Measurements from ENCODE around the gene ADAM19. TPM values are rescaled to one million over a fixed set of nuclear protein-coding genes. Genes with fewer than 3 reads are reported as not detected.

ADAM19 gene
- total and polyA plus RNA-seq, 2 of the 4 experiments (the other 2 are of a cell fraction): 35.5 to 49.2 TPM

GRCh38 chr5:157492886-157493285 lies 82.7 kb downstream of the ADAM19 start:
- no peak overlapping the region for H3K9ac ChIP-seq (ENCODE audit: low read depth, low read length)
- H3K27me3 ChIP-seq (ENCODE audit: control insufficient read depth, insufficient read depth, low read length): no peaks in the 10 kb centered on the region
- H2BK120ac ChIP-seq (ENCODE audit: low read depth, low read length): no peak overlapping the region
- peaks cover 49% of the 10 kb centered on the region for H3K36me3 ChIP-seq (ENCODE audit: control insufficient read depth, insufficient read depth, low read length)
- H3K4ac ChIP-seq (ENCODE audit: low read depth, low read length): no peak overlapping the region
- no peak overlapping the region for H3K4me2 ChIP-seq (ENCODE audit: low read depth, low read length)
- no peak overlapping the region for H2AFZ ChIP-seq (replicated peaks; ENCODE audit: low read length, poor library complexity)
- no peak overlapping the region for H2AK5ac ChIP-seq (ENCODE audit: low read depth, low read length)
- ChIA-PET POLR2A (ENCODE audit: unreplicated experiment) (no interaction called here), CTCF (interaction anchor here (0.5 kb wide), 1 partner anchor 1460 kb away, joined by 3 read pairs; no protein-coding TSS in a partner anchor)
- H4K8ac ChIP-seq (ENCODE audit: low read depth in 2 of 2, low read length in 2 of 2): no peak overlapping the region
- no peaks in the 10 kb centered on the region for H3K4me1 ChIP-seq (ENCODE audit: control insufficient read depth, insufficient read depth, low read length)
- no peak overlapping the region for H3K14ac ChIP-seq (replicated peaks; ENCODE audit: low read depth, low read length)
- no peak for TF ChIP-seq MAFK (IDR thresholded peaks at IDR 0.05; ENCODE audit: low read depth, low read length)
- TF ChIP-seq CEBPB (IDR thresholded peaks at IDR 0.05; ENCODE audit: low read depth, low read length): no peak
- TF ChIP-seq SMC3 (IDR thresholded peaks at IDR 0.05; ENCODE audit: low read depth, low read length): no peak
- no peak for TF ChIP-seq RFX5 (IDR thresholded peaks at IDR 0.05; ENCODE audit: low read depth, low read length)
- no peak for TF ChIP-seq NFE2L2 (IDR thresholded peaks at IDR 0.05; ENCODE audit: low read depth, low read length)
- TF ChIP-seq POLR2A (IDR thresholded peaks at IDR 0.05; ENCODE audit: low read depth, low read length): no peak
- no peak for TF ChIP-seq USF2 (IDR thresholded peaks at IDR 0.05; ENCODE audit: low read depth, low read length)
- TF ChIP-seq MXI1 (IDR thresholded peaks at IDR 0.05; ENCODE audit: borderline replicate concordance, low read depth, low read length): no peak
- no peak for TF ChIP-seq CHD1 (IDR thresholded peaks at IDR 0.05; ENCODE audit: low read depth, low read length)
- no peak for TF ChIP-seq RAD21 (IDR thresholded peaks at IDR 0.05; ENCODE audit: low read length)
- TF ChIP-seq MAZ (IDR thresholded peaks at IDR 0.05; ENCODE audit: borderline replicate concordance, low read depth, low read length): no peak
- TF ChIP-seq RCOR1 (IDR thresholded peaks at IDR 0.05; ENCODE audit: insufficient replicate concordance, low read length): no peak
- TF ChIP-seq, protein P1, sequence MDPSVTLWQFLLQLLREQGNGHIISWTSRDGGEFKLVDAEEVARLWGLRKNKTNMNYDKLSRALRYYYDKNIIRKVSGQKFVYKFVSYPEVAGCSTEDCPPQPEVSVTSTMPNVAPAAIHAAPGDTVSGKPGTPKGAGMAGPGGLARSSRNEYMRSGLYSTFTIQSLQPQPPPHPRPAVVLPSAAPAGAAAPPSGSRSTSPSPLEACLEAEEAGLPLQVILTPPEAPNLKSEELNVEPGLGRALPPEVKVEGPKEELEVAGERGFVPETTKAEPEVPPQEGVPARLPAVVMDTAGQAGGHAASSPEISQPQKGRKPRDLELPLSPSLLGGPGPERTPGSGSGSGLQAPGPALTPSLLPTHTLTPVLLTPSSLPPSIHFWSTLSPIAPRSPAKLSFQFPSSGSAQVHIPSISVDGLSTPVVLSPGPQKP (IDR thresholded peaks at IDR 0.05; ENCODE audit: borderline replicate concordance, low read depth, low read length): no peak
- no peak for TF ChIP-seq BHLHE40 (IDR thresholded peaks at IDR 0.05; ENCODE audit: low read depth, low read length)
- TF ChIP-seq, protein P2, sequence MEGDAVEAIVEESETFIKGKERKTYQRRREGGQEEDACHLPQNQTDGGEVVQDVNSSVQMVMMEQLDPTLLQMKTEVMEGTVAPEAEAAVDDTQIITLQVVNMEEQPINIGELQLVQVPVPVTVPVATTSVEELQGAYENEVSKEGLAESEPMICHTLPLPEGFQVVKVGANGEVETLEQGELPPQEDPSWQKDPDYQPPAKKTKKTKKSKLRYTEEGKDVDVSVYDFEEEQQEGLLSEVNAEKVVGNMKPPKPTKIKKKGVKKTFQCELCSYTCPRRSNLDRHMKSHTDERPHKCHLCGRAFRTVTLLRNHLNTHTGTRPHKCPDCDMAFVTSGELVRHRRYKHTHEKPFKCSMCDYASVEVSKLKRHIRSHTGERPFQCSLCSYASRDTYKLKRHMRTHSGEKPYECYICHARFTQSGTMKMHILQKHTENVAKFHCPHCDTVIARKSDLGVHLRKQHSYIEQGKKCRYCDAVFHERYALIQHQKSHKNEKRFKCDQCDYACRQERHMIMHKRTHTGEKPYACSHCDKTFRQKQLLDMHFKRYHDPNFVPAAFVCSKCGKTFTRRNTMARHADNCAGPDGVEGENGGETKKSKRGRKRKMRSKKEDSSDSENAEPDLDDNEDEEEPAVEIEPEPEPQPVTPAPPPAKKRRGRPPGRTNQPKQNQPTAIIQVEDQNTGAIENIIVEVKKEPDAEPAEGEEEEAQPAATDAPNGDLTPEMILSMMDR (conservative IDR thresholded peaks at IDR 0.05; ENCODE audit: low read depth, low read length): no peak
- no peak overlapping the region for H2BK15ac ChIP-seq (ENCODE audit: low read depth, low read length)
- no peak overlapping the region for H4K5ac ChIP-seq (ENCODE audit: low read depth, low read length)
- dilution Hi-C loops (cut with HindIII; ENCODE audit: low sequenced_read_pairs, unreplicated experiment): no loop called here
- no TSS peak for BruUV-seq (replicated peaks)
- H3K9me1 ChIP-seq (ENCODE audit: insufficient read depth, low read length): peaks cover 3% of the 10 kb centered on the region; the same call in 1 of the 2 replicates
- no peak overlapping the region for H3K18ac ChIP-seq (ENCODE audit: low read depth, low read length)
- no peak overlapping the region for H2BK20ac ChIP-seq (ENCODE audit: low read depth, low read length)
- no peak overlapping the region for H3K23ac ChIP-seq (ENCODE audit: low read depth, low read length)
- WGBS, 2 experiments (ENCODE audit: extremely low coverage in 2 of 2, insufficient read length in 1 of 2): 100% methylated on average over 4 of the region's 9 CpGs; no CpG with 5 or more reads in 1 of the 2 experiments
- H3K56ac ChIP-seq (ENCODE audit: extremely low read depth, insufficient read depth, low read length): no peak overlapping the region
- H4K20me1 ChIP-seq (ENCODE audit: insufficient read depth, low read length): no peaks in the 10 kb centered on the region
- H3K27ac ChIP-seq (ENCODE audit: insufficient read depth, low read length): no peak overlapping the region
- in situ Hi-C loops (cut with MboI; ENCODE audit: low sequenced_read_pairs): no loop called here
- ATAC-seq (ENCODE audit: low read depth) (no peak), DNase-seq (no peak)
- intact Hi-C loops (cut with micrococcal nuclease): no loop called here
- no peak overlapping the region for H2BK5ac ChIP-seq (ENCODE audit: low read depth, low read length, poor library complexity, severe bottlenecking)
- H3K4me3 ChIP-seq (ENCODE audit: insufficient read depth, low read depth, low read length): no peak overlapping the region
- H4K91ac ChIP-seq (ENCODE audit: insufficient read depth, low read depth, low read length): no peak overlapping the region
- H3K79me1 ChIP-seq (ENCODE audit: low read depth in 1 of 2, low read length in 2 of 2): peaks cover 11 to 23% of the 10 kb centered on the region in 2 experiments
- no peaks in the 10 kb centered on the region for H3K9me3 ChIP-seq (ENCODE audit: control insufficient read depth, insufficient read depth, low read length)
- no peak overlapping the region for H2AK9ac ChIP-seq (replicated peaks; ENCODE audit: low read depth, low read length, poor library complexity)
